Colon (tissue), 2 donors: ENCODE data around the gene EXD3.

Source experiments
- FAIRE-seq: peaks from 2 replicates; lab custom pipeline; 2012; peaks lifted over from hg19 to GRCh38; lab: Jason Lieb, UNC
- donor health status: control.
- donor health status: control.

Gene EXD3

GRCh38 chr9:137317718-137318511, 105.0 kb downstream of the EXD3 start:
- FAIRE-seq, result no peak

- no peak for FAIRE-seq
Observed at GRCh38 chr9:137317021-137317717, 105.8 kb downstream of the EXD3 start.

- no peak for FAIRE-seq
Observed at GRCh38 chr9:137316012-137316981, 106.7 kb downstream of the EXD3 start.

- no peak for FAIRE-seq
Observed at GRCh38 chr9:137315581-137316011, 107.4 kb downstream of the EXD3 start.

- FAIRE-seq, result no peak
Observed at GRCh38 chr9:137314561-137315560, 108.1 kb downstream of the EXD3 start.

- FAIRE-seq, result no peak
Observed at GRCh38 chr9:137313956-137314560, 108.9 kb downstream of the EXD3 start.

- FAIRE-seq, result no peak
Observed at GRCh38 chr9:137313326-137313936, 109.5 kb downstream of the EXD3 start.

GRCh38 chr9:137312852-137313325, 110.1 kb downstream of the EXD3 start:
- FAIRE-seq, result no peak

- FAIRE-seq, result no peak
Observed at GRCh38 chr9:137311986-137312851, 110.7 kb downstream of the EXD3 start.

- no peak for FAIRE-seq
Observed at GRCh38 chr9:137311171-137311985, 111.6 kb downstream of the EXD3 start.

GRCh38 chr9:137310189-137311052, 112.5 kb downstream of the EXD3 start:
- no peak for FAIRE-seq

GRCh38 chr9:137309368-137310188, 113.4 kb downstream of the EXD3 start:
- FAIRE-seq, result no peak

- no peak for FAIRE-seq
Observed at GRCh38 chr9:137308057-137308619, 114.8 kb downstream of the EXD3 start.

- FAIRE-seq, result no peak
Observed at GRCh38 chr9:137307255-137308056, 115.5 kb downstream of the EXD3 start.

GRCh38 chr9:137306850-137307254, 116.1 kb downstream of the EXD3 start:
- FAIRE-seq, result no peak
